H1 (cell line): ENCODE data around the gene PPIL6. TPM values are rescaled to one million over a fixed set of nuclear protein-coding genes. Genes with fewer than 3 reads are reported as not detected.

Experiments
- BRCA1 ChIP-seq: IDR thresholded peaks from 2 replicates; pipeline ENCODE4 v1.6.1; 2012; ENCODE audit warnings: low read depth, low read length, improper control_type of control experiment
- CBX8 ChIP-seq: fragments of 300-800, 300-1000 bp; sonication (generic); IDR thresholded peaks from 2 replicates; pipeline ENCODE4 v1.7.1; 2016; ENCODE audit warnings: low read depth, low read length, borderline replicate concordance
- HDAC6 ChIP-seq: IDR thresholded peaks from one replicate; pipeline ENCODE4 v1.7.1; 2012; ENCODE audit warnings: low read depth, mild to moderate bottlenecking, inconsistent platforms, low read length, moderate library complexity
- SP2 ChIP-seq: IDR thresholded peaks from 2 replicates; pipeline ENCODE4 v1.6.1; 2012; ENCODE audit warnings: mild to moderate bottlenecking, low read length, inconsistent platforms
- SRF ChIP-seq: IDR thresholded peaks from 2 replicates; pipeline ENCODE4 v1.6.1; 2011; ENCODE audit warnings: mild to moderate bottlenecking, low read depth, low read length, moderate library complexity
- polyA plus RNA-seq, 7 experiments: library from polyadenylated mRNA; depleted of rRNA in 3 of 7; stranded (reverse) in 5 of 7; unstranded in 2 of 7; fragments of >200 nt in 5 of 7; fragments of 200-250 nt in 2 of 7; gene quantifications; 1 replicate in 5 of 7; 2 replicates in 1 of 7; 4 replicates in 1 of 7; pipeline versions ENCODE4 v1.2.1 to v1.2.3, GENCODE V29; 2011 to 2013; ENCODE audit warnings: missing spikeins in 2 of 7, mixed read lengths in 2 of 7
- total RNA-seq: library from RNA; stranded (reverse); fragmentation: NEBNext Ultra II Directional; extraction: Animal tissue kit (Norgen Biotek cat#: 25700); gene quantifications from 2 replicates; pipeline ENCODE4 v1.2.1, GENCODE V29; 2021

PPIL6 gene
- total and polyA plus RNA-seq, 2 of the 8 experiments (the other 6 are each of a cell fraction or from before 2014, with no cell fraction given), result 0.42 to 1.3 TPM

DNA sequence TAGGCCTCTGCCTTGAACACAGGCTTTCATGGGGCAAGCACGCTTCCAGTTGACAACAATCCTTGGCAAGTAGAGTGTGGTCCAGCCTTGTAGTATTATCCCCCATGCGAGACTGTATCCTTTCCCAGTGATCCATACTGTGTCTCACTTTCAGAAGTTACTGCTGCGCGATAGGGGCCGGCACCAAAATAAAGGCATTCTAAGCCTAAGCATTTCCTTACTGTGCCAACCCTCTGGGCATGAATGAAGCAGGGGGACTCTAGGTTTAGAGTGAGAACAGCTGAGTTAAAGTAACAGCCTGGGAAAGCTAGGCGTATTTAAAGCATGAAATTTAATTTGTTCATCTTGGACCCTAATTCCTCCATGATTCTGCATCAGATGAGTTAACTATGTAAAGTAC is 97.5 kb downstream of the PPIL6 start (continued):
- no peak for TF ChIP-seq HDAC6
- no peak for TF ChIP-seq CBX8
- no peak for TF ChIP-seq BRCA1
- TF ChIP-seq SRF, result no peak
- TF ChIP-seq SP2, result no peak
